Midbrain (tissue), 1 donor: ENCODE measurements around the gene SBF1.
"Not testable (repeated sequence)": the region's sequence is repeated elsewhere in the genome, so short reads cannot be mapped to it uniquely, and the experiment has no call there.

Experiments used
- DNase-seq: peaks from one replicate; lab custom pipeline; 2025; lab: John Stamatoyannopoulos, UW

SBF1 gene

DNA sequence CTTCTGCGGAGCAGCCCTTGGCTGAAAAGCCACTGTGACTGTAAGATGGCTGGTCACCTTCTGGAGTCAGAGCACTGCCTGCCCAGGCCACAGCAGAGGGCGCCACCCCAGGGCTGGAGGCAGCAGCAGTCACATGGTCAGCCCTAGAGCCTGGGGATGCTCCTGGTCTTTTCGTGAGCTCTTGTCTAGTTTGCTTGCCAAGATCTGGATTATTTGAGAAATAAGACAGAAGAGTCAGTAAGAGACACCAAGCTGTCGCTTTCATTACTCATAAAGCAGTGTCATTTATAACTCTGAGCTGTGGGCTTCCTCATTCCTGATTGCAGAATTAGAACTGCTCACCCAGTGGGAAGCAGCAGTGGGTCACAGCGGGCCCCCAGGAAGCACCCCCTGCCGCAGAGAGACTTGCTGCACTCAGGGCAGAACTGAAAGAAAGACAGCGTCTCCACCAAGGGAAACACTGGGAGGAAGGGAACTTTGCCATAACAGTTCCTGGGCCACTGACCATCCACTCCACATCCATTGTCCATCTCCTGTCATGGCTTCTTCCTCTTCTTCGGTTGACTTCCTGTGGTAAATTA, 75.0 kb downstream of the SBF1 start:
- DNase-seq: peak; percentile 71

DNA sequence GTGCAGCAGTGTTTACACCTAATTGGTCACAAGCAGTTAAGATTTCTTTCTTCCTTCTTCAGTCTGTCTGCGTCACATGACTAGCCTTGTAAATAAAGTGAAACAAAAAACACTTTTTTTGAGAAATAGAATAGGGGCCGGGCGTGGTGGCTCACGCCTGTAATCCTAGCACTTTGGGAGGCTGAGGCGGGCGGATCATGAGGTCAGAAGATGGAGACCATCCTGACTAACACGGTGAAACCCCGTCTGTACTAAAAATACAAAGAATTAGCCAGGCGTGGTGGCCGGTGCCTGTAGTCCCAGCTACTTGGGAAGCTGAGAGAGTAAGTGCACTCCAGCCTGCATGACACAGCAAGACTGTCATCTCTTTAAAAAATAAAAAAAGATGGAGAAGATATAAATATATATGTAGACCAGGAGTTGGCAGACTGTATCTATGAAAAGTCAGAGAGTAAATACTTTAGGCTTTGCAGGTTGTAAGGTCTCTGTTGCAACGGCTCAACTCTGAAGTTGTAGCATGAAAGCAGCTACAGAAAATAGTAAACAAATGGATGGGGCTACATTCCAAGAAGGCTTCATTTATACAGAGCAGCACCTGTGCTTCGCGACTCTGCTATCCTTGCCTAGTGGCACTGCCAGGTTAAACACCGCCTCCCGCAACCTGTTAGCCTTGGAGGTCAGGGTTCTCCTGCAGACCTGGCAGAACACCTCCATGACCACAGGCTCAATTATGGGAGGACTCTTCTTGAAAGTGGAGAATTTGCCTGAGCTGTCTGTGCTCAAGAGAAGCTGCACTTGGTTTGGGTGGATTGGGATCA, 75.8 kb downstream of the SBF1 start:
- DNase-seq: no peak

DNA sequence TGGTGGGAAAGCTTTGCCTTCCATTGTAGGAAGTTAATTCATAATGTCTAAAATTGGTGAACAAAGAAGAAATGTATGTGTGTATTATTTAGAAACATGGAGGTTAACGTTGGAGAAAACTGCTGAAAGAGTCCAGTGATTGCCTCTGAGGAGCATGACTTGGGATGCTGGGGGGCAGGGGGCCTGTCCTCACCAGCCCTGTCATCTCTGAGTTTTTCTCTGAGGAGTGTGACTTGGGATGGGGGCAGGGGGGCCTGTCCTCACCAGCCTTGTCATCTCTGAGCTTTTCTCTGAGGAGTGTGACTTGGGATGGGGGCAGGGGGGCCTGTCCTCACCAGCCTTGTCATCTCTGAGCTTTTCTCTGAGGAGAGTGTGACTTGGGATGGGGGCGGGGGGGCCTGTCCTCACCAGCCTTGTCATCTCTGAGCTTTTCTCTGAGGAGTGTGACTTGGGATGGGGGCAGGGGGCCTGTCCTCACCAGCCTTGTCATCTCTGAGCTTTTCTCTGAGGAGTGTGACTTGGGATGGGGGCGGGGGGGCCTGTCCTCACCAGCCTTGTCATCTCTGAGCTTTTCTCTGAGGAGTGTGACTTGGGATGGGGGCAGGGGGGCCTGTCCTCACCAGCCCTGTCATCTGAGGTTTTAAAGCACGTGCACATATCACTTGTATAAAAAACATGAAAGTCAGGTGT, 77.3 kb downstream of the SBF1 start:
- not testable (repeated sequence) for DNase-seq

DNA sequence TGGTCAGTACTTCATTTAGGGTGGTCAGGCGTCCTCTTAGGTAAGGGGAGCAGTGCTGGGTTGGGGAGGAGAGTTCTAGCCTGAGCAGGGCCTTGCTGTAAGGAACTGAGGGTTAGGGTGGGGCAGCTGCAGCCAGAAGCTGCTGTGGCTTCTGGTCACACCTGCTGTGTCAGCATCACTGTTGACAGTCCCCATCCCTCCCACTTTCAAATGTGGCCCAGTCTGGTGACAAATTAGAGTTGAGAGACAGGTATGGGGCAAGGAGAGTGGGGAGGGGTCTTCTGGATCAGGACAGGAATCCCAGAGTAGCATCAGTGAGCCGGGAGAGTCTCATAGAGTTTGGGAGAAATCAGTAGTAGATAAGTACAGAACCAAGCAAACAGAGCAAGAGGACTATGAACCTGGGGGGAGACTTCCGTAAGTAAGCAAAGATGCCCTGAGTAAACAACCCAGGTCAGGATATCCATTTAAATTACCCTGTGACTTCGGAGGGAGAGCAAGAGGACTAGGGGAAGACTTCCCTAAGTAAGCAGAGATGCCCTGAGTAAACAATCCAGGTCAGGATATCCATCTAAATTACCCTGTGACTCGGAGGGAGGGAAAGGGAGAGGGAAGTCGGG, 78.0 kb downstream of the SBF1 start:
- DNase-seq: no peak
